Astrocyte of the spinal cord (primary cell): ENCODE data around the gene C1QL2.
A peak's percentile ranks its signal among the peaks of the same experiment; 100 is the strongest.

Experiments used
- DNase-seq: peaks from one replicate; pipeline ENCODE4 v3.0.0; 2011; ENCODE audit warnings: low read depth, low spot score
- H3K4me3 ChIP-seq: 2 replicates; pipeline ENCODE4 v1.5.1; 2011; ENCODE audit warnings: low read depth, mild to moderate bottlenecking, low read length, moderate library complexity
- in situ Hi-C: cut with HindIII; loops from 2 replicates; pipeline ENCODE4 v1.10.0; 2017; ENCODE audit warnings: low sequenced_read_pairs
- TF ChIP-seq, protein P1 (sequence below): IDR thresholded peaks from 2 replicates; pipeline ENCODE4 v1.5.1; 2012; ENCODE audit warnings: low read depth, mild to moderate bottlenecking, low read length, inconsistent platforms

C1QL2 gene

DNA sequence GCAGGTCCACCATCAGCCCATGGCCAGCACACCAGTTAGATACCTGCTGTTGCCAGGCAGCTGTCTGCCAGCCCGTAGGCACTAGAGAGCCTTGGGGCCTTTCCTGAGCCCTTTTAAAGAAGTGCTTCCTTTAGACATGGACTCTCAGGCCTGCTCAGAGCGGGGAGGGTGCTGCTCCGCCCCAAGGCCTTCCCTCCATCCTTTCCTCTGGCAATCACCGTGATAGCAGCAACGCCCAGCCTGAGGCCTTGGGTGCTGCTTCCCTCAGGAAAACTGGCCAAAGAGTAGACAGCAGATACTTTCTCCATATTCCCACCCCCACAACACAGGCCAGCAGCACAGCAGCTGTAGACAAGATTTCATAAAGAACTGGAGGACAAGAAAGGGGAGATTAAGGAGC lies 22.3 kb upstream of the C1QL2 start:
- TF ChIP-seq, protein P1, sequence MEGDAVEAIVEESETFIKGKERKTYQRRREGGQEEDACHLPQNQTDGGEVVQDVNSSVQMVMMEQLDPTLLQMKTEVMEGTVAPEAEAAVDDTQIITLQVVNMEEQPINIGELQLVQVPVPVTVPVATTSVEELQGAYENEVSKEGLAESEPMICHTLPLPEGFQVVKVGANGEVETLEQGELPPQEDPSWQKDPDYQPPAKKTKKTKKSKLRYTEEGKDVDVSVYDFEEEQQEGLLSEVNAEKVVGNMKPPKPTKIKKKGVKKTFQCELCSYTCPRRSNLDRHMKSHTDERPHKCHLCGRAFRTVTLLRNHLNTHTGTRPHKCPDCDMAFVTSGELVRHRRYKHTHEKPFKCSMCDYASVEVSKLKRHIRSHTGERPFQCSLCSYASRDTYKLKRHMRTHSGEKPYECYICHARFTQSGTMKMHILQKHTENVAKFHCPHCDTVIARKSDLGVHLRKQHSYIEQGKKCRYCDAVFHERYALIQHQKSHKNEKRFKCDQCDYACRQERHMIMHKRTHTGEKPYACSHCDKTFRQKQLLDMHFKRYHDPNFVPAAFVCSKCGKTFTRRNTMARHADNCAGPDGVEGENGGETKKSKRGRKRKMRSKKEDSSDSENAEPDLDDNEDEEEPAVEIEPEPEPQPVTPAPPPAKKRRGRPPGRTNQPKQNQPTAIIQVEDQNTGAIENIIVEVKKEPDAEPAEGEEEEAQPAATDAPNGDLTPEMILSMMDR: no peak
- H3K4me3 ChIP-seq: no peak overlapping the region
- in situ Hi-C loops: no loop called here
- DNase-seq: no peak

DNA sequence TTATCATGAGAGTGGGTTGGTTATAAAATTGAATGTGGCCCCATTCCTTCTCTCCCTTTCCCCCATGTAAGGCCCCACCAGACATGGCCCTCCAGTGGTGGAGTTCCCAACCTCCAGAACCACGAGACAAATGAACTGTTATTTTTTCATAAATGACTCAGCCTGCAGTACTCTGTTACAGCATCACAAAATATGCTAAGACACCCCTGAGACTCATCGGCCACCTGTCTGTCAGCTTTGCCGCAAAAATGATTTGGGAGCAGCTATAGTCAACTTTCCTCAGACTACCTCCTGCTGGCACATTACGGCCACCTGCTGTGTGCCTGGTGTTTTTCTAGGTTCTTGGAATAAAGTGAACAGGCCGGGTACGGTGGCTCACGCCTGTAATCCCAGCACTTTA lies 21.4 kb upstream of the C1QL2 start:
- peak; percentile 22 for DNase-seq
- in situ Hi-C loops: no loop called here
- TF ChIP-seq, protein P1: no peak
- H3K4me3 ChIP-seq: no peak overlapping the region

DNA sequence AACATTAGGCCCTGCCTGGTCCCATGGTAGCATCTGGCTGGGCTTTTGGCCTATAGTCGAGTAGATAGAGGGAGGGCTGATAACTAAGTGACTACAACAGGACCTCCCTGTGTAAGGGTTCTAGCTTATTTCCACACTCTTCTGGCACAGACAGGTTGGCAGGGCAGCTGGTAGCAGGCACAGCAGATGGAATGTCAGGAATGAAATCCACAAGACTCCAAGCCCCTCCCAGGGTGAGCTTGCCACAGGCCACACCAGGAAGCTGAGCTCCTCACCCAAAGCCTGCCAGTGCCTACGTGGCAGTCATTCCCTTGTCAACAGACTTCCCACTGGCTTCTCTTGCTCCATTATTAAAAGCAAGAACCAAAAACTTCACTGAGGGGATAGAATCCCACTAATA lies 20.7 kb upstream of the C1QL2 start:
- TF ChIP-seq, protein P1: no peak
- in situ Hi-C loops: no loop called here
- no peak overlapping the region for H3K4me3 ChIP-seq
- no peak for DNase-seq

DNA sequence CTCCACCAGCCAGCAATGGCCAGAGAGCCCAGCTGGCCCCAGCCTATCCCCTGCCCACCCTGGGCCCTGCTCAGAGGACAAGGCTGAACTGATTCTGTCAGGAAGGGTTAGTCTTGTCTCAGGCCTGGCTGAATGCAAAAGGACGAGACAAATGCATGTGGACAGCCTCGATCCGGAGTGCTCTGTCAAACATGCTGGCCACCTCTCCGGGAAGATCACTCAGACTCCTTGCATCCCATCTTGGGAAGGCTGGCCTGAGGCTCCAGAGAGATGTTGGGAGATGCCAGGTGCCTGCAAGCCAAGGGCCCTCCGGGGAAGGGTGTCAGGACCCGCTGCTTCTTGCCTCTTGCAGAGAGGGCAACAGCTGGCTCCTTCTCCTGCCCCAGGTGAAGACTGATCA lies 20.2 kb upstream of the C1QL2 start:
- TF ChIP-seq, protein P1: no peak
- DNase-seq: no peak
- in situ Hi-C loops: no loop called here
- H3K4me3 ChIP-seq: no peak overlapping the region

DNA sequence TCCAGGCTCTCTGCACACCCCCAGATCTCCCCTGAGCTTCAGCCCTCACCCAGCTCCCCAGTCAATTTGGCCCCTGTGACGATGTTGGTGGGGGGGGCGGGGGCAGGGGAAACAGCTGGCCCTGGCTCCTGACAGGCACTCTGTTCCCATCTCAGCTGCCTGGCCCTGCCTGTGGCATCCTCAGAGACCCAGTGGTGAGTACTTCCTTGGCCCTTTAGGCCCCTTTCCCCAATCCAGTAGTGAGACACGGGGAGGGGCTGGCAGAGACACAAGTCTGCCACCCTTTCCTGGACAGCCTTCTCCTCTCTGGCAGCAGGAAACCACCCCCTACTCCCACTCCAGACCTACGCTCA lies 19.3 kb upstream of the C1QL2 start:
- no peak for DNase-seq
- TF ChIP-seq, protein P1: no peak
- no peak overlapping the region for H3K4me3 ChIP-seq
- in situ Hi-C loops: no loop called here

DNA sequence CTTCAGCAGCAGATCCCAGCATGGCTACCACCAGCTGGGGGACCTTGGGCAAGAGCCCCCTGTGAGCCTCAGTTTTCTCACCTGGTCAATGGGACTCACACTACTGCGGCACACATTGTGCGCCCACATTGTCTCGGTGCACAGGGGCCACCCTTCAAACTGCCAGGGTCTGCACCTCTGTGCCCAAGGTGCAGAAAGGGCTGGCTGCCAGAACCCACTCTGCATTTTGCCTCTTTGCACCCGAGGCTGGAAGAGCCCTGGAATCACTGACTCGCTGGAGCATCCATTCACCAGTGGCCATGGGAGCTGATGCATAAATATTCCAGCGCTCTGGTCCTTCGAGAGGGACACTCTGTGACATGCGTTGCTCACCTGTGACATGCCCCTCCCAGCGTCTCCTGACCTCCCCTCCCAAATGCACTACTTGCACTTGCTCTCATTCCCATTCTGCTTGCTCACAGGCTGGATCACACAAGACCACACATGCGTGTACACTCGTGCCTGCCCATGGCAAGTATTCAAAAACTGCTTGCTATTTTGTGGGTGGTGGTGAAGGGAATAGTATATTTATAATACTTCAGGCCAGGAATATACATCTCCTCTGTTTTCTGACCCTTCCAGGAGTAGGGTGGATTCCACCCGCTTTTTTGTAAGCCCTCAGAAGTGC lies 18.8 kb upstream of the C1QL2 start:
- in situ Hi-C loops: no loop called here
- DNase-seq: no peak
- no peak overlapping the region for H3K4me3 ChIP-seq
- TF ChIP-seq, protein P1: no peak

DNA sequence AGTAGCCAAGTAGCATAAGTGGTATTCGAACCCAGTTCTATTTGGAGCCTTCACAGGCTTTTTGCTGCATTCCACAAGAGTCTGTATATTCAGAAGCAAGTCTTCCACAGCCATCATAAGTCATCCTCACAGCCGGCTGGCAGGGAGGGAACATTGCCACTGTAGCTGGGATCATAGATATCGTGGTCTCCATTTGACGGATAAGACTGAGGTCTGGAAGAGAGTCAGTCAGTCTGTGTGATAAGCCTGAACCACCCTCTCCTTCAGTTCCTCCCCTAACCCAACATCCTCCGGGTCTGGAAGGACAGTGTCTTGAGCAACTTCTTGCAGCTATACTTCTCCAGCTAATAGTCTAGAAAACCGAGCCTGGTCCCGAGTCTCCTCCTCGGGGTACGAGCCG lies 17.0 kb upstream of the C1QL2 start:
- H3K4me3 ChIP-seq: no peak overlapping the region
- in situ Hi-C loops: no loop called here

More for the DNA sequence above, 17.0 kb upstream of the C1QL2 start:
- TF ChIP-seq, protein P1: no peak
- no peak for DNase-seq
